Right lobe of liver (tissue), 6 donors: ENCODE data around the gene RPTOR. TPM values are rescaled to one million over a fixed set of nuclear protein-coding genes. Genes with fewer than 3 reads are reported as not detected.
A peak's percentile ranks its signal among the peaks of the same experiment; 100 is the strongest.

ENCODE experiments used
- ATAC-seq, 4 donors: fragments of 200-7000 bp; cut with Tn5 transposase; one replicate each; pipeline ENCODE4 v1.9.1; 2020; ENCODE audit warnings: mild to moderate bottlenecking in 4 of 4, moderate library complexity in 4 of 4
- DNase-seq, 3 donors: peaks; one replicate each; pipeline ENCODE4 v3.0.0-alpha.2; 2020
- H3K27ac ChIP-seq, 3 donors: fragments of 200-600 bp; one replicate each; pipeline ENCODE4 v1.8.0; 2022
- H3K27me3 ChIP-seq, 2 donors: fragments of 200-600 bp; one replicate each; pipeline ENCODE4 v1.8.0; 2022
- H3K36me3 ChIP-seq, 4 donors: fragments of 200-600 bp; sonication (generic) in 1 of 4; one replicate each; pipeline versions ENCODE4 v1.5.1 to v1.8.0; 2017 to 2022; ENCODE audit warnings: control low read depth in 1 of 4
- H3K4me1 ChIP-seq, 4 donors: fragments of 200-600 bp; sonication (generic) in 1 of 4; one replicate each; pipeline versions ENCODE4 v1.5.1 to v1.8.0; 2017 to 2022; ENCODE audit warnings: control low read depth in 1 of 4
- H3K4me3 ChIP-seq, 3 donors: fragments of 200-600 bp; one replicate each; pipeline ENCODE4 v1.8.0; 2022
- H3K9me3 ChIP-seq, 4 donors: fragments of 200-600 bp; sonication (generic) in 1 of 4; one replicate each; pipeline versions ENCODE4 v1.5.1 to v1.8.0; 2017 to 2022; ENCODE audit warnings: control low read depth in 1 of 4
- CTCF ChIP-seq, 4 donors: fragments of 200-600 bp in 3 of 4; fragments of 450-650 bp in 1 of 4; IDR thresholded peaks; one replicate each; pipeline versions ENCODE4 v1.5.1 to v1.8.0; 2016 to 2022; ENCODE audit warnings: antibody characterized with exemption in 4 of 4, mild to moderate bottlenecking in 2 of 4
- POLR2A ChIP-seq: fragments of 450-650 bp; IDR thresholded peaks from one replicate; pipeline ENCODE4 v1.6.1; 2017; ENCODE audit warnings: antibody characterized with exemption, mild to moderate bottlenecking
- WGBS: methylation state at CpG from one replicate; pipeline ENCODE4 v1.1.6; 2018; ENCODE audit warnings: low coverage, low lambda C conversion rate; ENCODE audit not compliant: insufficient coverage; ENCODE audit errors: missing lambda C conversion rate; 5-methylcytosine and 5-hydroxymethylcytosine counted together
- intact Hi-C, 2 donors: fragments of 100-400 bp; cut with DNase I; formaldehyde crosslinking; loops; one replicate each; pipeline versions ENCODE4 v1.11.2 to v1.14.1; 2022
- total RNA-seq, 6 experiments: library from RNA; depleted of rRNA in 2 of 6; stranded (reverse); fragments of >200 nt in 2 of 6; fragmentation: NEBNext Ultra II Directional in 3 of 6; extraction: Animal tissue kit (Norgen Biotek cat#: 25700) in 3 of 6; gene quantifications; one replicate each; pipeline versions ENCODE4 v1.1.0 to v1.2.4, GENCODE V29; 2016 to 2023
- donor health status: DM: no; HTN: yes; CAD: no.
- donor health status: DM: no; HTN: no; CAD: no.
- donor health status: DM: no; HTN: no; CAD: no.
- donor health status: DM: no; HTN: yes; CAD: no.
- donor health status: DM: no; HTN: yes; CAD: no.

The RPTOR gene
- total RNA-seq, 6 experiments from 2014 or later, result 13.1 to 24.0 (median 15.5) TPM

- intact Hi-C loops, result no loop called here
- Histone ChIP-seq H3K4me1 (no peaks in the 10 kb centered on the region), H3K4me3 (no peak overlapping the region), H3K9me3 (no peaks in the 10 kb centered on the region), H3K27me3 (no peaks in the 10 kb centered on the region), H3K36me3 (no peaks in the 10 kb centered on the region), H3K27ac (no peak overlapping the region)
- ATAC-seq, result no peak
- DNase-seq, result peak in 1 of 3 donors; percentile 27
- no peak for TF ChIP-seq POLR2A
- no peak for TF ChIP-seq CTCF (IDR thresholded peaks at IDR 0.05)
- WGBS, result 78% methylated on average over 7 of the region's 8 CpGs
These were observed 294.9 kb downstream of the RPTOR start for GRCh38 chr17:80839511-80839941.

GRCh38 chr17:80839970-80840369 is 295.3 kb downstream of the RPTOR start:
- ATAC-seq (no peak), DNase-seq (peak in 1 of 3 donors; percentile 26)
- Histone ChIP-seq H3K27me3 (no peaks in the 10 kb centered on the region), H3K4me3 (no peak overlapping the region), H3K27ac (no peak overlapping the region), H3K4me1 (no peaks in the 10 kb centered on the region), H3K9me3 (no peaks in the 10 kb centered on the region), H3K36me3 (no peaks in the 10 kb centered on the region)
- intact Hi-C loops, result no loop called here
- no peak for TF ChIP-seq CTCF (IDR thresholded peaks at IDR 0.05)
- TF ChIP-seq POLR2A, result no peak
- 81% methylated on average over 5 of the region's 15 CpGs for WGBS

GRCh38 chr17:80842456-80843013 is 297.9 kb downstream of the RPTOR start:
- Histone ChIP-seq H3K36me3 (no peaks in the 10 kb centered on the region), H3K9me3 (no peaks in the 10 kb centered on the region)
- intact Hi-C loops, result no loop called here

GRCh38 chr17:80843741-80844156 is 299.1 kb downstream of the RPTOR start:
- ATAC-seq (no peak), DNase-seq (peak in 1 of 3 donors; percentile 30)
- Histone ChIP-seq H3K27ac (no peak overlapping the region), H3K27me3 (no peaks in the 10 kb centered on the region), H3K36me3 (no peaks in the 10 kb centered on the region), H3K4me3 (no peak overlapping the region), H3K9me3 (no peaks in the 10 kb centered on the region), H3K4me1 (no peaks in the 10 kb centered on the region)
- no peak for TF ChIP-seq POLR2A
- TF ChIP-seq CTCF (IDR thresholded peaks at IDR 0.05), result no peak
- WGBS, result 67% methylated on average over 1 of the region's 13 CpGs
- intact Hi-C loops, result no loop called here

More at GRCh38 chr17:80842456-80843013, 297.9 kb downstream of the RPTOR start:
- Histone ChIP-seq H3K27me3 (no peaks in the 10 kb centered on the region), H3K4me1 (no peaks in the 10 kb centered on the region), H3K4me3 (no peak overlapping the region), H3K27ac (no peak overlapping the region)
- no peak for TF ChIP-seq POLR2A
- TF ChIP-seq CTCF (IDR thresholded peaks at IDR 0.05), result no peak
- WGBS, result 91% methylated on average over 8 of the region's 15 CpGs
- DNase-seq (peak in 1 of 3 donors; percentile 23), ATAC-seq (no peak)
